HG03565 (cell line): ENCODE data around the gene FAM53B.
A peak's percentile ranks its signal among the peaks of the same experiment; 100 is the strongest.

Source experiments
- ATAC-seq: cut with Tn5 transposase; IDR thresholded peaks from one replicate; pipeline ENCODE4 v1.9.1; 2021; ENCODE audit warnings: mild to moderate bottlenecking, moderate library complexity; ENCODE audit not compliant: unreplicated experiment

The FAM53B gene

GRCh38 chr10:124728071-124728829, 15.9 kb downstream of the FAM53B start:
- no peak for ATAC-seq

DNA sequence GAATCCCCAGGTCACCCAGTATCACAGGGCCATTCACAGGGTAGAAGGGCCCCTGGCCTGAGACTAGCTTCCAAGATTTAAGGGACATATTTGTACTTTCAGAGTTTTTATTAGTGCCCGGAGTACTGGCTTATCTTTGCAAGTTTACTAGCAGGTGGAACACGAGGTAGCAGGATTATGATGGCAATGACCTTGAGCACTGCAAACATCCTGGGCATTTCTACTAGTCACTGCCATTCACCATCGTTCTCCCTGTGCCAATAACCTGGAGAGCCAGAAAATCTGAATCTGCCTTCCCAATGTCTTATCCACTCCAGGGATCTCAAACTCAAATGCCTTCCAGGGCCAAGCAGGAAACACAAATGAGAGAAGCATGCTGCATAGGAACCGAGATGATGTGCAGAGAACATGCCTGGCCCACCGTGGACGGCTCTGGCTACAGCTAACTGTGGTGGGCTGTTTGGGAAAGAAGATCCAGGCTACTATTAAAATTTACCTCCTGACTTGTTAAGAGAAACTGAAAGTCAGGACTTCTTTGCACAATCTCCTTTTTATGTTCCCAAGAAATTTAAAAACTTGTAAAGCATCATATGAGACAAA, 16.7 kb downstream of the FAM53B start:
- ATAC-seq, result no peak

- no peak for ATAC-seq
Observed at GRCh38 chr10:124725791-124726190, 18.4 kb downstream of the FAM53B start.

DNA sequence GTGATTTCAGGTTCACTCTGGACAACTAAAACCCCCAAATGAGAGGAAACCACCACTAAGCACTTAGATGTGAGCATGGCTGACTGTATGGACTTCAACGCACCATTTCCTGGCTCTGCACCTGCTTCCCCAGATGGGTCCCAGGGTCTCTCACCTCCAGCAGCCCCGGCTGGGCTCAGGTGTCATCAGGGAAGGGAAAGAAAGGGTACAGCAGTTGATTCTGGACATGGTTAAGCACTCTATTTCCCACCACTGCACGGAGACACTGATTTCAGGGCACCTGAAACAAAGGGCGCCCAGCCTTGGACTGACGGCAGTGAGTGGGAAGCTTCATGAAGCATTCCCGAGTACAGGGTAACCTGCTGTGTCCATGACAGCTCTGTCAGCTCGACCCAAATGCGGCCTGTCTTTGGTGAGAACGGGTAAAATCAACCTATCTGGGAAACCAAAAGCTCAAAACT, 19.0 kb downstream of the FAM53B start:
- ATAC-seq, result no peak

DNA sequence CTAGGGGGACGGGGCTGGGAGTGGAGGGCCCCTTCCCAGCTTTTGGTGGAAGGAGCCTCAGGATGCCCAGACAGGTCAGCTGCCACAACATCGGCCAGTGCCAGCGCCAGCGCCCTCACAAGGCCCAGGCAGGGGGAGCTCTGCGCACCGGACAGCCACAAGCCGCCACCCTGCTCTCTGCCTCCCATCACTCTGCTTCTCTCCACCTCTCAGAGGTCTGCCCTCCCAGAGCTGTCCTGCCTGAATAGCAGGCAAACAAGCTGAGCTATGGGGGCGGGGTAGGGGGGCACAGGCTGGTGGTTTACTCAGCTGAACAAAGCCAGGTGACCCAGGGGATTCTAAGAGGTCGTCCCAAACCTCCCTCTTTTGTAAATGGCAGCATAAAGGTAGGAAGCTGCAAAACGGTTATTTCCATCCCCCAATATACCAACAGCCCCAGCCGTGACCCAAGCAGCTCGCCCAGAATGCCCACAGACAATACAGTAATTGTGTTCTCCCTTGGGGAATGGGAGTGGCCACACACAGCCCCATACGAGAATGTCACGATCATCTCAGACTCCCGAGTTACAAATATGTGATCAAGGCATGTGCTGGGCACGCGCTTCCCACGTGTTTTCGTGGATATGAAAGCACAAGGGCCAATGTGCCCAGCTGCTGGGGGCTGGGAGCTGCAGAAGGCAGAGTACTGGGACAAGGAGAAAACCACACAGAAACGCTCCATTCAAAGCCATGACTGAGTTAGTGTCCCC, 19.7 kb downstream of the FAM53B start:
- no peak for ATAC-seq

- ATAC-seq, result no peak
Observed at GRCh38 chr10:124723826-124724225, 20.4 kb downstream of the FAM53B start.

- peak; percentile 64 for ATAC-seq
Observed at GRCh38 chr10:124722798-124723783, 21.1 kb downstream of the FAM53B start.

DNA sequence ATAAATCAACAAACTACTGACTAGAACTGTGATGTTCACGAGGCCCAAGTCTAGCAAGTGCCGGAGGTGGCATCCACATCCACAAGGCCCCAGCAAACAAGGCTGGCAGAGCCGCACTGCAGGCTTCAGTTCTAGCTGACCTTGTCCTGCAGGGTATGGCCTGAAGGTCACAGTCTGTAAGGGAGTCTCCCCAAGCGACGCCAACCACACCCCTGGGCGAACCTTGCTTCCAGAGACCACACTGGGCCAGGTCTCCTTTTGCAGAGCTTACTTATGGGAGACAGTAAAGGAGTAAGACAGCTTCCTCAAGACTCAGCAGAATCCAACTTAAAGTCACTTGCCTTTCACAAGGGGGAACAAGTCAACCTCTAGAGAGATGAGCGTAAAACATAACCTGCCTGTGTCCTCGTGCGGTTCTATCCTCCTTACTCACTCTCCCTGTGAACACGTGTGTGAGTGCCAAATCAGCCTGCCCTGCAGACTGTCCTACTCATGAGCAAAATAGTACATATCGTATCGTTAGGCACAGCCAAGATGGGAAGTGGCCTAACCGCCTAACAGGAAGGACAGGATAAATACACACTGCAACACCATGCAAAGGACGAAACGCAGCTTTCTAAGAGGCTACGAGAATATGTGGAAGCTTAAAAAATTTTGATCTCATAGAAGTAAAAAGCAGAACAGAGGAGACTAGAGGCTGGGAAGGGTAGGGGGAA, 22.7 kb downstream of the FAM53B start:
- ATAC-seq, result no peak

GRCh38 chr10:124719213-124719851, 24.8 kb downstream of the FAM53B start:
- peak; percentile 23 for ATAC-seq

DNA sequence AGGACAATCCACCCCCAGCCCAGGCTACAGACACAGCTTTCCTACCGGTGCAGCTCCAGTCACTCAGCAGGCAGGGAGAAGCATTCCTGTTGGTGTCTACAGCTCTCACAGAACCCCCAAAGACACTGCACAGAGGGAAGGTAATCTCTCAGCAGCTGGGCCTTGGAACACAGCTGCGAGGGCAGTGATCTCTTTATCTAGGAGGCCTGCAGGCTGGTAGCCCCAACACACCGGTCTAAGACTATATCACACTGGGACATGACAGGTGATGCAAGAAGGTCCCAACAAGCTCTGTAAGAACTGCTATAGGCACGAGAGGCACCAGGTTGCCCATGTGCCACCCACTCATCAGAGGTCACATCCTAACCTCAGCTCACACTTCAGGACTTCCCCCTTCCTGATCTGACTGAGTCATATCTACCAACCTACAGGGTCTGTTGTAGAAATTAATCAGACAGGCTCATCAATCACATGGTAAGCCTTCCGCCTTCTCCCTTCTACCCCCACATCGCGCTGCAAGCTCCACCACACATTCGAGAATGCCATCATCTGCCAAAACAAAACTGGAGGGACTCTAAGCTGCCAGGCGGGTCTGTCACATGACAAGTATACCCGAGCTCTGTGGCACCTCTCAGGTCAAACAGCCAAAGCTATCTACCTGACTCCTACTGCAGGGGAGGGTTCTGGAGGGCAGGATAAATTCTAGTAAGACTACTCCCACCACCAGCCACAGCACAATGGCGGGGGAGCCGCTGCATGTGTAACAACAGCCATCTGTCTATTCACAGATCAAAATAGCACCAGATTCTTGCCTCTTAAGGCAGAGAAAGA, 26.1 kb downstream of the FAM53B start:
- peak; percentile 62 for ATAC-seq

DNA sequence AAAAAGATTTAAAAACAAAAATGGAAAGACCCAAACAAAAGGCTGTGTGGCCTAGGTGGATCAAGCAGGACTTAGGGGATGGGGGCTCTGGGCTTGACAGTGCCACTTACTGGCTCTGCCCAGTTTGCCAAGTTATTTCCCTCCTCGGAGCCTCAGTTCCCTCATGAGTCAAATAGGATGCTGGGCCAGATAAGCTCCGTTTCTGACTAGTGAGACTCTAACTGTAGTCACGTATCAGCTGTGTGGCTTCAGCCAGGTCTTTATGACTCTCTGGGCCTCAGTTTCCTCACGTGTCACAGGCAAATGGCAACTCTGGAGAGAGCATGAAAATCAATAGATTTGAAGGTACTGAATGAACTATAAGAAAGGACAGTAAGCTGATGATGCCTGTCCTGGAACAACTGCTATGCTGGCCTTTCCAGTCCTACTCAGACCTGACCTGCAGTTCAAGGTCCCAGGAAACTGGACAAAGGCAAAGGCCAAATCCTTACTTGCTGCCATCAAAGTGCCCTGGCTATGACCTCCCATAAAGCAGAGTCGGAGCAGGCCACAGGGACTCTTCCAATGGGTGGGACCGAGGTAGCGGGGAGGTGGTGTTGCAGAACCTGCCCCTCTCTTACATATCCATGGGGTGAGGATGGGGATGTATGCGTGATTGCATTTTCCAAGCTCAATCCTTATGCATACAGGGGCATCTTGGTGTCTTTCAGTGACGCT, 27.0 kb downstream of the FAM53B start:
- ATAC-seq, result no peak

DNA sequence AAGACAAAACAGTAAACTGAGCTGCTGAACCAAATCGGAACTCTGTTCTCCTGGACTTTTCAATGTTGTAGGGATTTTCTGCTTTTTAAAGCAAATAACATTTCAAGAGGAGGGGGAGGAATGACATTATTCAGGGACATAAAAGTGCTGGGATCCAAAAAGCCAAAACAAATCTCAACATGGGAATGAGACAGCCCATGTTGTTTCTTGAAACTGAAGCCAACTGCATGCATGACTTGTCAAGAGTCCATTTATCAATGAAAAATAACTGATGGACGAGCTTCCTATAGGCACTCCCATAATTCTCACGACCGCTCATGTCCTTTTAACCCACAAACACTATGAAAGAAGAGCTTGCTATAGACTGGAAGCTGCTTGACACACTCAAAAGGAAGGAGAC, 27.8 kb downstream of the FAM53B start:
- no peak for ATAC-seq

DNA sequence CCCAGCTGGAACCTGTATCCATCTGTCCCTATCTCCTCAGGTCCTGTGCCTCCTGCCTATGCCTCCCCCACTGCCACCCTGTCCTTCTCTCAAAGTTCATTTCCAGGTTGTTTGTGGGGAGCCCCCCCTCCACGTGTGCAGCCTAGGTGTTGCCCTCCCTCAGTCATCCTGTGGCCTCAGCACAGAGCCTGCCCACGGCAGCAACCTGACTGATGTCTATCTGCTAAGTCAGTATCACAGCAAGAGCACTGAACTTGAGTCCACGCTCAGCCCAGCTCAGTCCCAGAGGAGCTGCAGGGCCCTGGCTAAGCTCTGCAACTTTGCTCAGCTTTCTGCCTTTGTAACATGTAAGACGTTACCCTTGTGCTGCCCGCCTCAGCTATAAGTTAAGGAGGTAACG, 28.7 kb downstream of the FAM53B start:
- no peak for ATAC-seq

DNA sequence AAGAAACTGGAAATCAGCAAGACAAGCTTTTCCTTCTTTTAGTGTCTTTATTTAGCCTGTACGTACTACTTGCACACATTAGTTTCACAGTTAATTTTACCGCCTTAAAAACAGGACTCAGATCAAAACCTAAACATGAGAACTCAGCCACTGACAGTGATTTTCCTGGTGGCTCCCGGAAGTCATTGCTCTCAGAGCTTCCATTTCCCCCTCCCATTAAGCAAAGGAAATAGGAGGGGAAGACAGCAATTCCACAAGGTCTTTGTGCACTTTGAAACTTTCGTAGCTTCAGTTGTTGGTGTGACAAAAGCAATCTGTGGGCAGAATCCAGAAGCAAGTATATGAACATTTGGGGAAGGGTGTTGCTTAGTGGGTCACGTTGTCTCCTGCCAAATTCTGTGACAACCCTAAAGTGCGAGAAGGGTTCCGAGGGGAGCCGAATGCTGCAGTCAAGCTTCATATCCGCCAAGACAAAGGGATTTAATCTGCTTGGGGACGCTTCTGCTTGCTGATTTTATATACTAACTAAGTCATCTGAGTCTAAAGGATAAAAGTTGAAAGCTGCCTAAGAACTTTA, 30.4 kb downstream of the FAM53B start:
- no peak for ATAC-seq

DNA sequence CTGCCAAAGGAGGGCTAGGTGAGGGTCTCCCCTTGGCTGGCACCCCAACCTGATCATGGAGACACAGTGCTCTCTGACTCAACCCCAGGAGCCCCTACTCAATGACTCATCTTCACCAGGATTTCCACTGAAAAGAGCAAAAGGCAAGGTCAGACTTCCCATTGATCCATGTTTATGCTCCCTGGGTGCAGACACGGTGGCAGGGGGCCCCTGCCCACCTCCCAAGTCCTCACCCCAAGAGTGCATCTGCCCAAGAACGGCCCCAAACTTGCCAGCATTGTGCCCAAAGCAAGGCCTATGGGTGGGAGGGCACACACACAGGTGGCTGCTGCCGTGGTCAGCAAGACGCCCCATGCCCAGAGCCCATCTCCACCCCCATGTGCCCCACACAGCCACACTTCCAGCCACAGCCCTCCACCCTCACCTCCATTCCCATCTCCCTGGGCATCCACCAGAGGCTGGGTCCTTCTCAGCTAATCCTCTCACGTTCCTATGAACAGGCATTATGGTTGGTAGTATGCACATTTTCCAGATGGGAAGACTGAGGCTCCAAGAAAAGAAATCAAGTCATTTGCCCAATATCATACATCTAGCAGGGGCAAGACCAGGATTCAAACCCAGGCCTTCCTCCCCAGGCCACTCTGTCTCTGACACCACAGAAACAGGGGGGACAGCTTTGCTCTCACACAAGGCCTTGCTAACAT, 31.3 kb downstream of the FAM53B start:
- ATAC-seq, result no peak

- no peak for ATAC-seq
Observed at GRCh38 chr10:124711145-124711544, 33.0 kb downstream of the FAM53B start.

DNA sequence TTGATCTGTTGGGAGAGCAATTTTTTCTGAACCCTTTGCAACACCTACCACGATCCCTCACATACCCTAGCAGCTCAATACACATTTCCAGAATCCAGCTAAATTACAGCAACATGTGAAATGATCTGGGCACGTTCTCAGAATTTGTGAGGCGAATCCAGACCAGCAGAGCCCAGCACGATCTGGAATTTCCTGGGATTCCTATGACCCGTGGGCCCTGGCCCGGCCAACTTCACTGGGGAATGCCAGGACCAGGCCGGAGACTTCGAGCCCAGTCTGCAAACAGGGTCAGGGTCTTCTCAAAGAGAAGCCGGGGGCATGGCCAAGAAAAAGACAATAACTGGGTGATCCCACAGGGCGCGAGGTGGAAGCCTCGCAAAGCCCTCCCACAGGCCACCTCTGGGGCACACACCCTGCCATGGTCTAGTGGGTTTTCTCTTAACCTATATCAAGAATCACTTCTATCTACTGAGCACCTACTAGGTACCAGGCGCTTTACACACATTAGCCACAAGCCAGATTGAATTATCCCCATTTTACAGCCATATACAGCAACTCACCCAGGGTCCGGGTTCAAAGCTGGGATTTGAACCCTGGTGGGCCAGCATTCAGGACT, 33.8 kb downstream of the FAM53B start:
- no peak for ATAC-seq
